D341Med (cell line): ENCODE measurements around the gene HARS1.
A peak's percentile ranks its signal among the peaks of the same experiment; 100 is the strongest.
"Not testable (repeated sequence)": the region's sequence is repeated elsewhere in the genome, so short reads cannot be mapped to it uniquely, and the experiment has no call there.

Experiments used
- DNase-seq: peaks from one replicate; pipeline ENCODE4 v3.0.0; 2012; ENCODE audit warnings: low spot score

Gene HARS1

DNA sequence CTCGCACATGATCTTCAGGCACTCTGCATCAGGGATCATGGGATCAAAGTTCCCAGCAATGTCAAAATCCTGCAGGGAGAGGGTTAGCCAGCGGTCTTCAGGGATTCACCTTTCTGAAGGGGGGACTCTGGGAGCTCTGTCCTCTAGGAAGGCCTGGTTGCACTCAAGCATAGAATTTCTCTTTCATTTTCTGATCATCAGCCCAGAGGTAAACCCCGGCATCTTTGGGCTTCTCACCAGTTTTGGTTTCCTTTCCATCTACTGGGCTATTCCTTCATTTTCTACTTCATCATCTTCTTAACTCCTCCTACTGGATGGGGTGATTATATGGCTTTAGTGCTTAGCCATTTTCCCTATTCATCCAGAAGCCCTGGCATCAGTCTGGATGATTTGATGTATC, 13.2 kb downstream of the HARS1 start:
- DNase-seq = no peak

- no peak for DNase-seq
Observed at GRCh38 chr5:140674629-140675028, 16.5 kb downstream of the HARS1 start.

- DNase-seq = no peak
Observed at GRCh38 chr5:140674211-140674610, 17.0 kb downstream of the HARS1 start.

DNA sequence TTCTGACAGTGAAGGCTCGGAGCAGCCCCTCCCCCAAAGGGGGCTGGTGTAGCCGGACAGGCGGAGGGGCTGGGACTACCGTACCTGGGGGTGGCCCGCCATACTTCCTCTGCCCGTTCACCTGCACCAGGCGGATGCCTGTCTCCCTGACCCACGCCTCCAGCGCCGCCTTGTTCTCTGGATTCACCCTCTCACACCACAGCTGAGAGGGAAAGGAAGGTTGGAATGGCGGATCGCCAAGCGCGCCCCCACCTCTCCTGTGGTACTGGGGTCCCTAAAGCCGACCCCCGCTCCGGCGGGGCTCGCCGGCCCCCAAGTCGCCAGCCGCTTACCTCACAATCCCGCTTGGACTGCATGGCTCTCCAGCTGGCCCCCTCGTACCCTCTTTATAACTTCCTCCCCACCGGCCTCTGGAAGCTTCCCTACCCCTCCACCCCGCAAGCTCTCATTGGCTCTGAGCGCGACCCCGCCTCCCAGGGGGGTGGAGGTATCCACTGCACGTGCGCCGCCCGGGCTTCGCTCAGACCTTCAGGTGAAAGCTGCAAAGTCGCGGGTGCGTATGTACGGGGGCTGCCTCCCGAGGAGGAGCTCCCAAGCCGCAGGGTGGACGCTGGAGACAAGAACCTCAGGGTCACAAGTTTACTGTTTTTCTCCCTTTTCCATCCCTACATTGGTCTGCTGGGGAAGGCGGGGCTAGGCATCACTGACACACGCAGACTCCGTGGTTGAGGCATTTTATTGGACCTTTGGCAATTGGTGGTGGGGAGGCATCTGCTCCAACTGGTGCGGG, 17.8 kb downstream of the HARS1 start, which contains the start of gene DND1:
DND1 (minus strand) TSS at position 390 of the 790 bp plus-strand sequence; CDS start at position 356, 34 bp downstream.
- no peak for DNase-seq

DNA sequence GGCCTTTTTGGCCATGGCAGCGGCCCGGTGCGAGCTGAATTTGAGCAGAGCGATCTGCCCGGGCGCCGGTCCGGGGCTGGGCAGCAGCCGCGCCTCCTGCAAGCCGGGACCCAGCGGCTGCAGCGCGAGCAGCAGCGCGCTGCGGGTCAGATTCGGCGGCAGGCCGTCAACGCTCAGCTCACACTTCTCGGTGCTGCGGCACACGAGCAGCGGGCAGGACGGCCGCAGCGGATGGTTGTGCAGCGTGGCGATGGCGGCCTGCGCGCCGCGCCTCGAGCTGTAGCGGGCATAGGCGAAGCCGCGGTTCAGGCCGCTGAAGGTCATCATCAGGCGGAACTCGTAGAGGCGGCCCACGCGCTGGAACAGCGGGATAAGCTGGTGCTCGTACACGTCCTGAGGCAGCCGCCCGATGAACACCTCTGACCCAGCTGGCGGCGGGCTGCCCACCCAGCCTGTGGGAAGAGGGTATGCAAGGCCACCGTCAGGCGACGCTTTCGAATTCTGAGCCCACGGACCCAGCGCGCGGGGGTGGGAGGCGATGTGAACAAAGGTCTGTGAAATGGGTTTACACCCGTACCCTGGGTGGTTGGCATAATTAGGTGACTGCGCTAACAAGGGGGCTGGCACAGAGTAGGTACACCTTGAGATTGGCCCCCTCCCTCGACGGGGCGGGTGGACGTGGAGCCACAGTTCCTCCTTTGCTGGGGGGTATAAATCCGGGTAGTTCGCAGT, 18.5 kb downstream of the HARS1 start:
- no peak for DNase-seq

DNA sequence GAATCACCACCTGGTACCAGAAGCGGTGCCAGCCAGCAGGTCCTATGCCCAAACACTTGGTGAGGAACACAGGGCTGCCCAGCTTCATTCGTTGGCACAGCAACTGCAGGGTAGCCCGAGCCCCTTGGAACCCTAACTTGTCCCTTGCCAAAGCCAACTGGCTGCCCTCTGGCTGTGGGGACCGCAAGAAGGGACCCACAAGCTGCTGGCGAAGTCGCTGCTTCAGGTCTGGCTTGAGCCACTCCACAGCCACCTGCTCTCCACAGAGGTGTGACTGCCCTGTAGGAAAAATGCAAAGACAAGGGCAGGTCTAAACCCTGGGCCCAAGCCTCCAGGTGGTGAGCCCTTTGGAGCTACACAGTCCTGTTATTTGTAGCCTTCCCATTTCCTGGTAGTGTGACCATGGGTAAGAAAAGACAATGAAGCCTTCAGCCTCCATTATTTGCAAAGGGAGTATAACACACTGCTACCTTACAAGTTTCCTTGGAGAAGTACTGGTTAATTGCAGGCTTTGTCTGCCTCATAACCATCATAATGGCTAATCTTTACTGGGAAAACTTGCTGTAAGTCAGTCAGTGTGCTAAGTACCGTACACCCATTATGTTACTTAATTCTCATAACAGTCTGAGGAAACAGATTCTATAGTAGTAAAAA, 19.6 kb downstream of the HARS1 start:
- no peak for DNase-seq

- DNase-seq = not testable (repeated sequence)
Observed at GRCh38 chr5:140671035-140671434, 20.1 kb downstream of the HARS1 start.

- peak; percentile 94 for DNase-seq
Observed at GRCh38 chr5:140664359-140665119, 26.6 kb downstream of the HARS1 start, which contains the start of gene WDR55. Gene WDR55 (plus strand): TSS chr5:140664904. CDS start chr5:140664913, 9 bp downstream.

DNA sequence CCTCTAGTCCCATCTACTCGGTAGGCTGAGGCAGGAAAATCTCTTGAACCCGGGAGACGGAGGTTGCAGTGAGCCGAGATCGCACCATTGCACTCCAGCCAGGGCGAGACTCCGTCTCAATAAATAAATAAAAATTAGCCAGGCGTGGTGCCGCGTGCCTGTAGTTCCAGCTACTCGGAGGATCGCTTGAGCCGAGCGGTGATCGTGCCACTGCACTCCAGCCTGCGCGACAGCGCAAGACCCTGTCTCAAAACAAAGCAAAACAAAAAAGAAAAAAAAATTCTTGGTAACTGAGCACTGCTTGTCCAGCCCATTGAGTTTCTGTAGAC, 27.2 kb downstream of the HARS1 start:
- no peak for DNase-seq

DNA sequence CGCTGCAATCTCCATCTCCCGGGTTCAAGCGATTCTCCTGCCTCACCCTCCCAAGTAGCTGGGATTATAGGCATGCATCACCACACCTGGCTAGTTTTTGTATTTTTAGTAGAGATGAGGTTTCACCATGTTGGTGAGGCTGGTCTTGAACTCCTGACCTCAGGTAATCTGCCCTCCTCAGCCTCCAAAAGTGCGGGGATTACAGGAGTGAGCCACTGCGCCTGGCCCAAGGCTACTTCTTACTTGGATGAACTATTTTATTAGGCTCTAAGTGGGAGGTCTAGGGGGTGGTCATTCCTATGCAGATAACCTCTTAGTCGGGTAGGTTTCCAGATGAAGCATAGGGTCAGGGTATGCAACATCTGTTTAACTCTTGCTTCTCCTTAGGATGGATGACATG, 30.8 kb downstream of the HARS1 start:
- DNase-seq = not testable (repeated sequence)

DNA sequence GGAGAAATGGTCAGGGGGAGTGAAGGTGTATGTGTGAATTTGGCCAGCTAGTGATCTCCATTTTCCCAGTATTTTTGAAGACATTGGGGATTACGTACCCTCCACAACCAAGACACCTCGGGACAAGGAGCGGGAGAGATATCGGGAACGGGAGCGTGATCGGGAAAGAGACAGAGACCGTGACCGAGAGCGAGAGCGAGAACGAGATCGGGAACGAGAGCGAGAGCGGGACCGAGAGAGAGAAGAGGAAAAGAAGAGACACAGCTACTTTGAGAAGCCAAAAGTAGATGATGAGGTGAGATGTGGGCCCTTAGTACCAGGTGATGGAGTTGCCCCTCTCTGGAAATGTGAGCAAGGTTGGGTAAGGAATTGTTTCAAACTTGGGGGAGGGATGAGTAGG, 32.3 kb downstream of the HARS1 start:
- no peak for DNase-seq

GRCh38 chr5:140647042-140647419, 44.1 kb downstream of the HARS1 start:
- DNase-seq = no peak

DNA sequence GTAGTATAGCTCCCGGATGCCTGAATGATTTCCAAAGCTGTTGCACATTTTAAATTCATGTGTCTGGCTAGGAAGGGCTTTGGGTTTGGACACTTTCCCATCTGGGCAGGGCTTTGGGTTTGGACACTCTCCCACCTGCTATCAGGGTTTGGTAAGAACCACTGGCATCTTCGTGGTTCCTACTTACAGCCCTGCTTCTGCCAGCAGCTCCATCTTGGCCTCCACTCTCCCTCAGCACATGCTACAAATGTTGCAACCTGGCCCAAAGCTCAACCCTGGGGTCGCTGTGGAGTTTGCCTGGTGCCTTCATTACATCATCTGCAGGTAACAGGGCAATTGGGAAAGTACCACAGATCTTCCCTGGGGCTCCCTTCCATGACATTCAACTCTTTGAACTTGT, 48.5 kb downstream of the HARS1 start:
- DNase-seq = no peak

- DNase-seq = no peak
Observed at GRCh38 chr5:140641716-140642115, 49.5 kb downstream of the HARS1 start.

GRCh38 chr5:140639148-140639981, 51.8 kb downstream of the HARS1 start, which contains the start of gene TMCO6:
Gene TMCO6 (plus strand): TSS chr5:140639451. CDS start chr5:140639528, 77 bp downstream.
- DNase-seq = peak; percentile 99

DNA sequence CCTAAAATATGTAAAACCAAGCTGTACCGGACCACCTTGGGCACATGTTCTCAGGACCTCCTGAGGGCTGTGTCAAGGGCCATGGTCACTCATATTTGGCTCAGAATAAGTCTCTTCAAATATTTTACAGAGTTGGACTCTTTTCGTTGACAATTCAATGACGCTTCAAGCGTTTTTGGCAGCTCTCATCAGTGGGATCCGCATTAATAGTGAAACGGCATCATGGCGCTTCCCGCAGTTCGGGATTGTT, 52.3 kb downstream of the HARS1 start:
- DNase-seq = not testable (repeated sequence)

GRCh38 chr5:140637371-140638100, 53.6 kb downstream of the HARS1 start:
- no peak for DNase-seq

DNA sequence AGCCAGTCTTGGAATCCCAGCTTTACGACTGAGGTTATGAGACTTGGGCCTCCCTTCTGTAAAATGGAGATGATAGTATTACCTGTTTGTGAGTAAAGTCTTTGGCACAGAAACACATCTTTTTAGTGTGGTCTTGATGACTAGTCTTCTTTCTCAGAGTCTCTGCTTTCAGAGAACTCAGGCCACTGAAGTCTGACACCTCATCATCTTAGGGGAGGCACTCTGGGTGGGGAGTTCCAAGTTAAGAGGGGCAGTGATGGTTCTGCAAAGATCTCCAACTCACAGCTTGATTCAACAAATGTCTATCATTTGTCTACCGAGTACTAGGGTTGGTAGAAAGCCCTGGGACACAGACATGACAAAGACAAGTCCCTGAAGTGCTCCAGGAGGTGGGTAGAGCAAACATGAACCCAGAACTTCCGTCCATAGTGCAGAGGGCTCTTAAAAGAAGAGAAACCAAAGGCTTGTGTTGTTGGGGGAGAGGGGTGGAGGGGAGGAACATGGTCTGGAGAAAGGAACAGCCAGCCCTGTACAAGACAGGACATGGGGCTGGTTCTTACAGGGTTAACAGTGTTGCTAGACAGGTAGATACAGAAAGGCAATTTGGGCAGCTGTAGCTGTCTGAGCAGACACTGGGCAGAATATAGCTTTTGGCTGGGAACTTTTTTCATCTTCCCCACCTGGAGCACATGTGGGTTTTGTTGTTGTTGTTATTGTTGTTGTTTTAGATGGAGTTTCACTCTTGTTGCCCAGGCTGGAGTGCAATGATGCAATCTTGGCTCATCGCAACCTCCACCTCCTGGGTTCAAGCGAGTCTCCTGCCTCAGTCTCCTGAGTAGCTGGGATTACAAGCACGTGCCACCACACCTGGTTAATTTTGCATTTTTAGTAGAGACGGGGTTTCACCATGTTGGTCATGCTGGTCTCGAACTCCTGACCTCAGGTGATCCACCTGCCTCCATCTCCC, 55.6 kb downstream of the HARS1 start:
- no peak for DNase-seq

DNA sequence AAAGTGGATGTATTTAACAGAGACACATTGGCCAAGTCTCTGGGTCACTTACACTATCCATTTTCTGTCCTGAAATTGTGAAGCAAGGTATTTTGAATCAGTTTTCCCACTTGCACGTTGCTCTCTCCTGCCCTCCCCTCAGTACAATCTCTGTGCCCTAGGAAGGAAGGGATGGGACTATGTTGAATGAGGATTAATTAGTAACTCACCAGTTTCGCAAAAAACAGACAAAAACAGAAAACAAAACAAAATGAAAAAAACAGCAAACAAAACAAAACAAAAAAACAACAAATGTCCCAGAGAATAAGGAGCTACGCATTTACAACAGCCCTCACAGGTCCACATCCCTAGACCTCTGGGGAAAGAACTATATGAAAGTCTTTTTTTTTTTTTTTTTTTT, 57.1 kb downstream of the HARS1 start:
- no peak for DNase-seq

DNA sequence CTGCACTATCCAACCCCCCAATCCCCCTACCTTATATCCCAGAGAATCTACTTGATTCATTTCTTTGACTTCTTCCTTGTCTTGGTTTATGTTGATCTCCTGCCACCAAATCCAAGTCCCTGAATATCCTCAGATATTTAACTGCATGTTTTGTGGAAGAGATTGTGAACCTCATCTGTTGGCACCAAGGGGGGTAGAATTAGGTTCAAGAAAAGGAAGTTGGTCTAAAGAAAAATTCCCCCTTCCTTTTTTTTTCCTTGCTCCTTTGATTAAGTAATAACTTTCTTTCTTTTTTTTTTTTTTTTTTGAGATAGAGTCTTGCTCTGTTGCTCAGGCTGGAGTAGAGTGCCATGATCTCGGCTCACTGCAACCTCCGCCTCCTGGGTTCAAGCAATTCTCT, 57.7 kb downstream of the HARS1 start:
- no peak for DNase-seq
